Midbrain (tissue), 1 donor: ENCODE data around the gene RAMACL.

Experiments used
- DNase-seq: peaks from one replicate; lab custom pipeline; 2025; lab: John Stamatoyannopoulos, UW

Gene RAMACL

GRCh38 chr6:166578536-166579236 lies 7.8 kb downstream of the RAMACL start:
- no peak for DNase-seq

- DNase-seq, result no peak
Measured at GRCh38 chr6:166575205-166575604, 11.3 kb downstream of the RAMACL start.

- DNase-seq, result no peak
Measured at GRCh38 chr6:166573511-166574216, 12.8 kb downstream of the RAMACL start.

GRCh38 chr6:166572370-166573261 lies 13.9 kb downstream of the RAMACL start:
- DNase-seq, result no peak

- DNase-seq, result no peak
Measured at GRCh38 chr6:166570929-166571713, 15.4 kb downstream of the RAMACL start.

GRCh38 chr6:166569206-166569605 lies 17.3 kb downstream of the RAMACL start:
- no peak for DNase-seq

- no peak for DNase-seq
Measured at GRCh38 chr6:166567813-166568212, 18.7 kb downstream of the RAMACL start.

GRCh38 chr6:166567107-166567506 lies 19.4 kb downstream of the RAMACL start:
- no peak for DNase-seq

GRCh38 chr6:166566026-166567011 lies 20.2 kb downstream of the RAMACL start:
- DNase-seq, result no peak

GRCh38 chr6:166565084-166565967 lies 21.2 kb downstream of the RAMACL start:
- no peak for DNase-seq

- no peak for DNase-seq
Measured at GRCh38 chr6:166563805-166564204, 22.7 kb downstream of the RAMACL start.

- DNase-seq, result no peak
Measured at GRCh38 chr6:166563200-166563599, 23.3 kb downstream of the RAMACL start.

- no peak for DNase-seq
Measured at GRCh38 chr6:166562726-166563125, 23.8 kb downstream of the RAMACL start.

- DNase-seq, result no peak
Measured at GRCh38 chr6:166561771-166562359, 24.6 kb downstream of the RAMACL start.

- DNase-seq, result no peak
Measured at GRCh38 chr6:166560222-166560621, 26.3 kb downstream of the RAMACL start.

- DNase-seq, result no peak
Measured at GRCh38 chr6:166559662-166560061, 26.8 kb downstream of the RAMACL start.

- DNase-seq, result no peak
Measured at GRCh38 chr6:166559211-166559610, 27.3 kb downstream of the RAMACL start.

GRCh38 chr6:166558156-166559005 lies 28.1 kb downstream of the RAMACL start:
- no peak for DNase-seq
